Caco-2 (cell line): ENCODE results near the gene RALGPS1. TPM values are rescaled to one million over a fixed set of nuclear protein-coding genes. Genes with fewer than 3 reads are reported as not detected.

Source experiments
- BruUV-seq: library from RNA; stranded (reverse); fragments of 400-500 nt; replicated peaks from 2 replicates; lab custom pipeline; 2021; lab: Mats Ljungman, UMichigan
- CTCF ChIA-PET: fragments of 300-600 bp; sonication (Branson Sonifier 250); formaldehyde crosslinking; loops from one replicate; lab custom pipeline; 2022; ENCODE audit warnings: antibody characterized with exemption; lab: Charles Lee
- POLR2A ChIA-PET: fragments of 300-600 bp; sonication (Branson Sonifier 250); formaldehyde crosslinking; loops from one replicate; lab custom pipeline; 2022; ENCODE audit warnings: antibody characterized with exemption; lab: Charles Lee
- DNase-seq, 2 experiments: peaks; one replicate each; pipeline versions ENCODE4 v3.0.0 to v3.0.0-alpha.2; 2020 to 2022
- H3K27me3 ChIP-seq: replicated peaks from 2 replicates; pipeline ENCODE4 v1.6.0; 2011; ENCODE audit warnings: low read length; ENCODE audit not compliant: control insufficient read depth, insufficient read depth
- H3K36me3 ChIP-seq: 2 replicates; pipeline ENCODE4 v1.5.1; 2011; ENCODE audit warnings: low read length; ENCODE audit not compliant: control insufficient read depth, insufficient read depth
- H3K4me1 ChIP-seq: fragments of 250-450 bp; sonication (Bioruptor Pico); 2 replicates; pipeline ENCODE4 v1.5.1; 2020; ENCODE audit warnings: mild to moderate bottlenecking
- H3K4me3 ChIP-seq: 2 replicates; pipeline ENCODE4 v1.5.1; 2011; ENCODE audit warnings: low read depth, mild to moderate bottlenecking, control low read depth, low read length
- H3K9me3 ChIP-seq: fragments of 250-450 bp; sonication (Bioruptor Pico); 2 replicates; pipeline ENCODE4 v1.5.1; 2020; ENCODE audit warnings: mild to moderate bottlenecking, moderate library complexity
- H3K27ac Mint-ChIP-seq: one replicate; pipeline ENCODE4 v1.8.0; 2022; ENCODE audit warnings: mixed read lengths; ENCODE audit not compliant: unreplicated experiment
- H3K27me3 Mint-ChIP-seq: one replicate; pipeline ENCODE4 v1.8.0; 2022; ENCODE audit warnings: mixed read lengths; ENCODE audit not compliant: insufficient read depth, unreplicated experiment
- H3K36me3 Mint-ChIP-seq: one replicate; pipeline ENCODE4 v1.8.0; 2022; ENCODE audit warnings: mild to moderate bottlenecking, mixed read lengths; ENCODE audit not compliant: insufficient read depth, unreplicated experiment
- H3K4me1 Mint-ChIP-seq: one replicate; pipeline ENCODE4 v1.8.0; 2022; ENCODE audit warnings: low read depth, mixed read lengths; ENCODE audit not compliant: unreplicated experiment
- H3K4me3 Mint-ChIP-seq: one replicate; pipeline ENCODE4 v1.8.0; 2022; ENCODE audit warnings: mild to moderate bottlenecking, moderate library complexity, mixed read lengths; ENCODE audit not compliant: unreplicated experiment
- H3K9me3 Mint-ChIP-seq: one replicate; pipeline ENCODE4 v1.8.0; 2022; ENCODE audit warnings: mixed read lengths; ENCODE audit not compliant: unreplicated experiment
- CTCF ChIP-seq, 2 experiments: fragments of 200-600 bp in 1 of 2; IDR thresholded peaks; 1 replicate in 1 of 2; 2 replicates in 1 of 2; pipeline versions ENCODE4 v1.5.1 to v1.8.0; 2011 to 2022; ENCODE audit warnings: antibody characterized with exemption in 1 of 2, control low read depth in 1 of 2, inconsistent platforms in 1 of 2, low read depth in 1 of 2, low read length in 1 of 2, mild to moderate bottlenecking in 1 of 2, moderate library complexity in 1 of 2; ENCODE audit not compliant: insufficient read depth in 1 of 2, severe bottlenecking in 1 of 2, unreplicated experiment in 1 of 2
- intact Hi-C: fragments of 100-400 bp; cut with micrococcal nuclease; formaldehyde crosslinking; loops from one replicate; pipeline ENCODE4 v1.10.0; 2022; ENCODE audit not compliant: unreplicated experiment
- total RNA-seq: library from RNA; stranded (reverse); gene quantifications from 2 replicates; pipeline ENCODE4 v1.2.3, GENCODE V29; 2022

Gene RALGPS1
- total RNA-seq, 1 experiment from 2014 or later = 41.5 TPM

DNA sequence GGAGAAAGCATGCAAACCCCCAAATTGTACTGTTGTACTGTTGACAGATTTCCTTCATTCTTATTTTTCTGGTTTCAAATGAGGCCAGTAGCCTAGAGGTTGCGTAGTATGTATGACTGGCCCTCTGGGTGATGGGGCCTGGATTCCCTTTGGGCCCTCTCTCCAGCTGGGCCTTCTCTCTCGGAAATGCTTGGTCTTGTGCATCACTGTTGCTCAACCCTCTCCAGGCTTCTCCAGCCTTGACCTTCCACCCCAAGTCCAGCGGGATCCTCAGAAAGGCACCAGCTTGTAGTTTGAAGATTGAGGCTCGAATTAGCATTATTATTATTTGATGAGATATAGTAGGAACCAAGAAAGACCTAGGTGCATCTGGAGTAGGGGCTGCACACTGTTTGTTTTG lies 120.8 kb downstream of the RALGPS1 start:
- TF ChIP-seq CTCF (IDR thresholded peaks at IDR 0.05; ENCODE audit: insufficient read depth in 1 of 2, low read depth in 1 of 2, low read length in 1 of 2, severe bottlenecking in 1 of 2, unreplicated experiment in 1 of 2) = no peak
- Histone ChIP-seq H3K4me3 (no peak overlapping the region), H3K27me3 (no peaks in the 10 kb centered on the region), H3K36me3 (peaks cover 1% of the 10 kb centered on the region; the same call in 1 of the 2 replicates), H3K9me3 (no peaks in the 10 kb centered on the region), H3K4me1 (no peaks in the 10 kb centered on the region)
- ChIA-PET CTCF (interaction anchor here (1.0 kb wide), 1 partner anchor 164 kb away, joined by 4 read pairs; no protein-coding TSS in a partner anchor), POLR2A (no interaction called here)
- no TSS peak for BruUV-seq
- Mint-ChIP-seq H3K4me3 (no peak overlapping the region), H3K4me1 (no peaks in the 10 kb centered on the region), H3K27me3 (no peaks in the 10 kb centered on the region), H3K36me3 (peaks cover 6% of the 10 kb centered on the region), H3K27ac (no peak overlapping the region), H3K9me3 (no peaks in the 10 kb centered on the region)
- no peak for DNase-seq
- intact Hi-C loops = no loop called here

- no peaks in the 10 kb centered on the region for H3K4me1 Mint-ChIP-seq
- H3K36me3 ChIP-seq = peaks cover 1% of the 10 kb centered on the region; the same call in 1 of the 2 replicates
- H3K4me1 ChIP-seq = no peaks in the 10 kb centered on the region
- no peak for DNase-seq
- H3K27me3 ChIP-seq = no peaks in the 10 kb centered on the region
- H3K9me3 Mint-ChIP-seq = no peaks in the 10 kb centered on the region
- CTCF ChIA-PET = interaction anchor here (1.0 kb wide), 1 partner anchor 163 kb away, joined by 4 read pairs; no protein-coding TSS in a partner anchor
- POLR2A ChIA-PET = no interaction called here
- no TSS peak for BruUV-seq
- peaks cover 6% of the 10 kb centered on the region for H3K36me3 Mint-ChIP-seq
- no peaks in the 10 kb centered on the region for H3K9me3 ChIP-seq
- no peak overlapping the region for H3K4me3 ChIP-seq
- H3K27ac Mint-ChIP-seq = no peak overlapping the region
- intact Hi-C loops = no loop called here
- H3K4me3 Mint-ChIP-seq = no peak overlapping the region
- TF ChIP-seq CTCF (IDR thresholded peaks at IDR 0.05; ENCODE audit: insufficient read depth in 1 of 2, low read depth in 1 of 2, low read length in 1 of 2, severe bottlenecking in 1 of 2, unreplicated experiment in 1 of 2) = no peak
- no peaks in the 10 kb centered on the region for H3K27me3 Mint-ChIP-seq
Observed at GRCh38 chr9:127035948-127036347, 121.4 kb downstream of the RALGPS1 start.

DNA sequence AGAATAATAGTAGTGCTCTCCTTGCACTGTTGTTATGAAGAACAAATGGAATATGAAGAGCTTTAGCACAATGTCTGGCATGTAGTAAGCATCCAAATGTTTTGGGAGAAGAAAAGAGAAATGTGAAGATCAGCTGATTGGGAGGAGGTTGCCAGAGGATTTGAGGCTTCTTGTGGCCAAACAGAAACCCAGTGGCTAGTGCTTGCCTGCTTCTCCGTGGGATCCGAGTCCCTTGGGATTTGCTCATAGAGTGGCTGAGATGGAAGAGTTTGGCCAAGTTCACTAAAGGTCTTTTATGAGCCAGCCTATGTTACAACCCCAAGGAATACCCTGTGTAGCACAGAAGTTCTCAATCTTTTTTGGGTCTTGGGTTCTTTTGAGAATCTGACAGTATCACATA lies 121.9 kb downstream of the RALGPS1 start:
- Mint-ChIP-seq H3K27ac (no peak overlapping the region), H3K4me1 (no peaks in the 10 kb centered on the region), H3K4me3 (no peak overlapping the region), H3K9me3 (no peaks in the 10 kb centered on the region), H3K36me3 (peaks cover 6% of the 10 kb centered on the region), H3K27me3 (no peaks in the 10 kb centered on the region)
- POLR2A ChIA-PET = no interaction called here
- no peaks in the 10 kb centered on the region for H3K9me3 ChIP-seq
- peaks cover 1% of the 10 kb centered on the region; the same call in 1 of the 2 replicates for H3K36me3 ChIP-seq
- BruUV-seq = no TSS peak
- no peaks in the 10 kb centered on the region for H3K4me1 ChIP-seq
- intact Hi-C loops = no loop called here
- H3K4me3 ChIP-seq = no peak overlapping the region
- no peaks in the 10 kb centered on the region for H3K27me3 ChIP-seq
- no peak for TF ChIP-seq CTCF (IDR thresholded peaks at IDR 0.05; ENCODE audit: insufficient read depth in 1 of 2, low read depth in 1 of 2, low read length in 1 of 2, severe bottlenecking in 1 of 2, unreplicated experiment in 1 of 2)
- no peak for DNase-seq
- CTCF ChIA-PET = no interaction called here
